B cell (primary cell): Measurements from ENCODE around the gene MAD1L1. TPM values are rescaled to one million over a fixed set of nuclear protein-coding genes. Genes with fewer than 3 reads are reported as not detected.

Source experiments
- ATAC-seq: fragments of 200-7000 bp; cut with Tn5 transposase; one replicate; pipeline ENCODE4 v1.10.0; 2021; ENCODE audit warnings: low read depth, mild to moderate bottlenecking, moderate number of reproducible peaks, moderate library complexity
- CTCF ChIA-PET: fragments of 350-600 bp; sonication (Branson Sonifier 250); formaldehyde crosslinking; loops from one replicate; lab custom pipeline; 2021; ENCODE audit warnings: antibody characterized with exemption, inconsistent platforms; lab: Charles Lee
- POLR2A ChIA-PET: fragments of 350-600 bp; sonication (Branson Sonifier 250); formaldehyde crosslinking; loops from one replicate; lab custom pipeline; 2021; ENCODE audit warnings: antibody characterized with exemption; lab: Charles Lee
- DNase-seq: peaks from one replicate; pipeline ENCODE4 v3.0.0; 2013
- H2AFZ ChIP-seq: 2 replicates; pipeline ENCODE4 v1.6.1; 2012; ENCODE audit warnings: mild to moderate bottlenecking, low read depth, low read length; ENCODE audit not compliant: insufficient read depth, poor library complexity, severe bottlenecking
- H3K27ac ChIP-seq, 2 donors: 1 replicate in 1 of 2; 2 replicates in 1 of 2; pipeline ENCODE4 v1.5.1; 2012 to 2013; ENCODE audit warnings: low read length in 2 of 2, mild to moderate bottlenecking in 2 of 2, moderate library complexity in 1 of 2
- H3K27me3 ChIP-seq, 4 experiments: fragments of 200-600 bp in 1 of 4; sonication (generic) in 1 of 4; replicated peaks in 1 of 4; 1 replicate in 2 of 4; 2 replicates in 2 of 4; pipeline versions ENCODE4 v1.6.1 to v1.7.0; 2013 to 2016; ENCODE audit warnings: low read length in 3 of 4, mild to moderate bottlenecking in 2 of 4, mixed read lengths in 1 of 4, moderate library complexity in 1 of 4; ENCODE audit not compliant: insufficient read depth in 4 of 4, control insufficient read depth in 3 of 4; ENCODE audit errors: control extremely low read depth in 1 of 4
- H3K36me3 ChIP-seq, 2 experiments: replicated peaks in 1 of 2; 1 replicate in 1 of 2; 2 replicates in 1 of 2; pipeline versions ENCODE4 v1.6.1 to v1.7.1; 2013; ENCODE audit warnings: low read length in 1 of 2; ENCODE audit not compliant: insufficient read depth in 2 of 2, control insufficient read depth in 1 of 2; ENCODE audit errors: control extremely low read depth in 1 of 2, extremely low read depth in 1 of 2
- H3K4me1 ChIP-seq, 2 donors: fragments of 200-600 bp in 1 of 2; sonication (generic) in 1 of 2; 1 replicate in 1 of 2; 2 replicates in 1 of 2; pipeline versions ENCODE4 v1.5.1 to v1.6.1; 2013 to 2017; ENCODE audit warnings: low read length in 2 of 2; ENCODE audit not compliant: control insufficient read depth in 2 of 2, insufficient read depth in 2 of 2
- H3K4me2 ChIP-seq: replicated peaks from 2 replicates; pipeline ENCODE3; 2012; ENCODE audit warnings: mild to moderate bottlenecking, low read depth, low read length; ENCODE audit not compliant: poor library complexity, severe bottlenecking
- H3K4me3 ChIP-seq, 5 experiments: fragments of 200-600 bp in 1 of 5; sonication (generic) in 1 of 5; 1 replicate in 3 of 5; 2 replicates in 2 of 5; pipeline versions ENCODE4 v1.5.1 to v1.7.0; 2011 to 2016; ENCODE audit warnings: low read length in 4 of 5, mild to moderate bottlenecking in 4 of 5, low read depth in 2 of 5, control low read depth in 1 of 5, moderate library complexity in 1 of 5; ENCODE audit not compliant: insufficient read depth in 1 of 5; ENCODE audit errors: control extremely low read depth in 1 of 5, extremely low read depth in 1 of 5
- H3K79me2 ChIP-seq: fragments of 200-600 bp; sonication (generic); one replicate; pipeline ENCODE4 v1.6.0; 2016; ENCODE audit warnings: low read length; ENCODE audit not compliant: control insufficient read depth, insufficient read depth
- H3K9ac ChIP-seq: fragments of 200-600 bp; sonication (generic); 2 replicates; pipeline ENCODE4 v1.6.1; 2017; ENCODE audit warnings: mild to moderate bottlenecking, low read length, moderate library complexity
- H3K9me3 ChIP-seq, 3 donors: one replicate each; pipeline versions ENCODE4 v1.6.1 to v1.7.1; 2013; ENCODE audit warnings: low read length in 2 of 3; ENCODE audit not compliant: control insufficient read depth in 2 of 3, insufficient read depth in 1 of 3; ENCODE audit errors: control extremely low read depth in 1 of 3
- H4K20me1 ChIP-seq: 2 replicates; pipeline ENCODE4 v1.6.0; 2012; ENCODE audit warnings: mild to moderate bottlenecking, low read length; ENCODE audit not compliant: insufficient read depth, control insufficient read depth, poor library complexity, severe bottlenecking
- H3K27ac Mint-ChIP-seq: one replicate; pipeline ENCODE4 v1.8.0; 2021; ENCODE audit warnings: mixed read lengths
- H3K27me3 Mint-ChIP-seq: one replicate; pipeline ENCODE4 v1.8.0; 2021; ENCODE audit warnings: mixed read lengths
- H3K4me1 Mint-ChIP-seq: one replicate; pipeline ENCODE4 v1.8.0; 2021; ENCODE audit warnings: mixed read lengths
- H3K4me3 Mint-ChIP-seq: one replicate; pipeline ENCODE4 v1.8.0; 2021; ENCODE audit warnings: mixed read lengths
- H3K9me3 Mint-ChIP-seq: one replicate; pipeline ENCODE4 v1.8.0; 2022; ENCODE audit warnings: mixed read lengths; ENCODE audit not compliant: insufficient read depth
- EZH2 ChIP-seq: IDR thresholded peaks from 2 replicates; pipeline ENCODE4 v1.6.1; 2012; ENCODE audit warnings: borderline replicate concordance, low read depth, mild to moderate bottlenecking, moderate library complexity, low read length; ENCODE audit not compliant: insufficient read depth, poor library complexity, severe bottlenecking
- WGBS: methylation state at CpG from one replicate; pipeline ENCODE4 v1.1.5; 2013; ENCODE audit warnings: missing lambda C conversion rate; ENCODE audit not compliant: insufficient coverage; 5-methylcytosine and 5-hydroxymethylcytosine counted together
- intact Hi-C: fragments of 100-400 bp; cut with micrococcal nuclease; formaldehyde crosslinking; loops from one replicate; pipeline ENCODE4 v1.10.0; 2022
- polyA plus RNA-seq: library from polyadenylated mRNA; depleted of rRNA; stranded (reverse); fragments of >200 nt; gene quantifications from 2 replicates; pipeline ENCODE4 v1.2.3, GENCODE V29; 2012
- total RNA-seq, 2 donors: library from RNA; stranded (reverse); fragments of 120-200 nt in 1 of 2; gene quantifications; 1 replicate in 1 of 2; 2 replicates in 1 of 2; pipeline versions ENCODE4 v1.2.3 to v1.2.4, GENCODE V29; 2013 to 2022
- TF ChIP-seq, protein P1 (sequence below): fragments of 200-600 bp; IDR thresholded peaks from one replicate; pipeline ENCODE4 v1.8.0; 2022; ENCODE audit warnings: antibody characterized with exemption, mild to moderate bottlenecking

The MAD1L1 gene
- total and polyA plus RNA-seq, 2 donors (not counting 1 experiment from before 2014, with no cell fraction given), result 86.7 to 110 TPM

DNA sequence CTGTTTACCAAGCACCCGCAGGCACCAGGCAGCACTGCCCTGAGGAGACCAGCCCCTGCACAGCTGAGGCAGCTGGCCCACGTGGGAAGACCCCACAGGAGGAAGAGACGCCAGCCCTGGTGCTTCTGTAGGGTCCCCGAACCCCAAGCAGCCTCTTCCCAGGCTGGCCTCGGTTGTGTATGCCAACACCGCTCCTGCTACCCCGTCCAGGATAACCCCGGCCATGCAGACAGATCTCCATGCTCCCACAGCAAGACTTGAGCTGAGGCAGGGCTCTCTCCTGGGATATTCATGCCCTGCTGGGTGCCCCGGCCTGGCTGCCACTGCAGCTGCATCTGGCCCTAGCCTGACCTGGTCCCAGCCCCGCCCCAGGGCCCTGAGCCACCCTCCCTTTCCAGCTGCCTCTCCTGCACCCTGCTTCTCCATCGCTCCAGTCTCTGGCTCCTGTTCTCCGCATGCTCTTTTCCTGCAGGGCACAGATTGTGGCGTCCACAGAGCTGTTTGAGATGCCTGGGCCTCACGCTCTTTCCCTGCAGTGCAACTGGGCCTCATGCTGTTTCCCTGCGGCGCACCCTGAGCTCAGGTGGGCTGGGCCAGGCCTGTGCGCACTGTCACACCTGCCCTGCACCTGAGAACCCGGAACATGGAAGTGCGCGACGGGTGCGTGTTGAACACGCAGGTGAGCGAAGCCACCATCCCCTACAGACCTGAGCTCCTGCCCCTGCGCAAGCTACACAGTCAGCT, 326.5 kb downstream of the MAD1L1 start:
- Histone ChIP-seq H4K20me1 (peaks cover 52% of the 10 kb centered on the region), H3K9ac (no peak overlapping the region), H3K4me2 (no peak overlapping the region), H3K79me2 (peaks cover 29% of the 10 kb centered on the region), H3K9me3 (no peaks in the 10 kb centered on the region), H3K4me3 (no peak overlapping the region), H3K27me3 (no peaks in the 10 kb centered on the region), H3K27ac (no peak overlapping the region), H3K36me3 (peaks cover 0 to 15% of the 10 kb centered on the region in 2 experiments), H2AFZ (no peak overlapping the region), H3K4me1 (no peaks in the 10 kb centered on the region)
- ChIA-PET POLR2A (interaction anchor here (0.7 kb wide), 1 partner anchor 13 kb away, joined by 8 read pairs; no protein-coding TSS in a partner anchor), CTCF (interaction anchor here (0.6 to 1.0 kb wide), 2 partner anchors 14 to 193 kb away, joined by 3 to 4 read pairs; no protein-coding TSS in a partner anchor)
- no peaks in the 10 kb centered on the region for H3K4me1 Mint-ChIP-seq
- intact Hi-C loops, result no loop called here
- DNase-seq (no peak), ATAC-seq (no peak)
- WGBS, result 98% methylated on average over 25 of the region's 25 CpGs
- H3K27ac Mint-ChIP-seq, result no peak overlapping the region
- H3K9me3 Mint-ChIP-seq, result no peaks in the 10 kb centered on the region
- no peak overlapping the region for H3K4me3 Mint-ChIP-seq
- TF ChIP-seq EZH2, result no peak
- TF ChIP-seq, protein P1, sequence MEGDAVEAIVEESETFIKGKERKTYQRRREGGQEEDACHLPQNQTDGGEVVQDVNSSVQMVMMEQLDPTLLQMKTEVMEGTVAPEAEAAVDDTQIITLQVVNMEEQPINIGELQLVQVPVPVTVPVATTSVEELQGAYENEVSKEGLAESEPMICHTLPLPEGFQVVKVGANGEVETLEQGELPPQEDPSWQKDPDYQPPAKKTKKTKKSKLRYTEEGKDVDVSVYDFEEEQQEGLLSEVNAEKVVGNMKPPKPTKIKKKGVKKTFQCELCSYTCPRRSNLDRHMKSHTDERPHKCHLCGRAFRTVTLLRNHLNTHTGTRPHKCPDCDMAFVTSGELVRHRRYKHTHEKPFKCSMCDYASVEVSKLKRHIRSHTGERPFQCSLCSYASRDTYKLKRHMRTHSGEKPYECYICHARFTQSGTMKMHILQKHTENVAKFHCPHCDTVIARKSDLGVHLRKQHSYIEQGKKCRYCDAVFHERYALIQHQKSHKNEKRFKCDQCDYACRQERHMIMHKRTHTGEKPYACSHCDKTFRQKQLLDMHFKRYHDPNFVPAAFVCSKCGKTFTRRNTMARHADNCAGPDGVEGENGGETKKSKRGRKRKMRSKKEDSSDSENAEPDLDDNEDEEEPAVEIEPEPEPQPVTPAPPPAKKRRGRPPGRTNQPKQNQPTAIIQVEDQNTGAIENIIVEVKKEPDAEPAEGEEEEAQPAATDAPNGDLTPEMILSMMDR, result no peak
- no peaks in the 10 kb centered on the region for H3K27me3 Mint-ChIP-seq

DNA sequence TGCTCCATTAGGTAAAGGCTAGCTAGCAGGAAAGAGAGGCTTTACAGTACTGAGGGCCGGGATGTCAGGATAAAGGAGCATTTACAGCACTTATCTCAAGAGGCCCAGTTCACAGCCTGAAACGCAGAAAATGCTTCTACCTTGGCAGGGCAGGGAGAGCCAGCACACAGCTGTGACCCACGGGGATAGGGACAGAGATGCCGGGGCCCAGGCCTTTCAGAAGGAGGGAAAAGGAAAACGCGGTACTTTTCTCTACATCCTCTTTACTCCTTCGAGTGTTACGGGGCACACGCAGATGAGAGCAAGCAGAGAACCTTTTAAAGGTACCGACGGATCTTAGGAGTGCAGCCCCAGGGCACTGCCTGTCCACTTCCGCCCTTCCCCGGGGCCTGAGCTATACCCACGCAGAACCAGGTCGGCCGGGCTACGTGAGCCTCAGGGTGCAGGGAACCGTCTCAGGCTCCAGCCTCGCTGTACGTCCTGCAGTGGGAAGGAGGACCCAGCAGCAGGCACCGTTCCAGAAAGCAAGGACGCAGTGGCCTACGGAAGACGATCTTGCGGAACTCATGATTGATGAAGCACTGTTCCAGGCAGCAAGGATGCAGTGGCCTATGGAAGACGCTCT, 330.4 kb downstream of the MAD1L1 start:
- Histone ChIP-seq H3K4me3 (no peak overlapping the region), H3K36me3 (peaks cover 0 to 9% of the 10 kb centered on the region in 2 experiments), H3K4me1 (no peaks in the 10 kb centered on the region), H3K27ac (no peak overlapping the region), H2AFZ (no peak overlapping the region), H3K79me2 (peaks cover 9% of the 10 kb centered on the region), H3K9me3 (no peaks in the 10 kb centered on the region), H3K9ac (no peak overlapping the region), H3K4me2 (no peak overlapping the region), H4K20me1 (peaks cover 51% of the 10 kb centered on the region), H3K27me3 (no peaks in the 10 kb centered on the region)
- ATAC-seq (no peak), DNase-seq (no peak)
- Mint-ChIP-seq H3K27me3 (no peaks in the 10 kb centered on the region), H3K9me3 (no peaks in the 10 kb centered on the region), H3K4me1 (no peaks in the 10 kb centered on the region), H3K4me3 (no peak overlapping the region), H3K27ac (peak overlapping the region; percentile 46)
- ChIA-PET CTCF (no interaction called here), POLR2A (no interaction called here)
- TF ChIP-seq, protein P1, result no peak
- TF ChIP-seq EZH2, result no peak
- 92% methylated on average over 23 of the region's 26 CpGs for WGBS
- intact Hi-C loops, result no loop called here
